Measurements from ENCODE around the gene C8G. TPM values are rescaled to one million over a fixed set of nuclear protein-coding genes. Genes with fewer than 3 reads are reported as not detected.

Gene C8G
- polyA plus RNA-seq, 1 donor from 2014 or later, result not detected

GRCh38 chr9:136939996-136940525, 5.0 kb upstream of the C8G start:
- H3K9me2 ChIP-seq (ENCODE audit: insufficient read depth, low read length), result no peaks in the 10 kb centered on the region
- H3F3A ChIP-seq (ENCODE audit: insufficient read depth, low read length, poor library complexity, severe bottlenecking), result no peaks in the 10 kb centered on the region
- H3K27ac ChIP-seq (ENCODE audit: low read length), result no peak overlapping the region
- TF ChIP-seq RAD21 (conservative IDR thresholded peaks at IDR 0.05), result no peak
- no peak for TF ChIP-seq POLR2AphosphoS5 (IDR thresholded peaks at IDR 0.05)
- TF ChIP-seq REST (IDR thresholded peaks at IDR 0.05; ENCODE audit: borderline replicate concordance), result no peak
- no peak for TF ChIP-seq CTCF (IDR thresholded peaks at IDR 0.05; ENCODE audit: poor library complexity, severe bottlenecking)
- no peak for TF ChIP-seq MXI1 (conservative IDR thresholded peaks at IDR 0.05; ENCODE audit: poor library complexity, severe bottlenecking)
- no peak for TF ChIP-seq EZH2 (IDR thresholded peaks at IDR 0.05; ENCODE audit: borderline replicate concordance, insufficient read depth, low read length, poor library complexity, severe bottlenecking)
- no peak for TF ChIP-seq SMC3 (conservative IDR thresholded peaks at IDR 0.05; ENCODE audit: poor library complexity)
- TF ChIP-seq TAF1 (IDR thresholded peaks at IDR 0.05; ENCODE audit: low read depth), result no peak
- TF ChIP-seq EP300 (conservative IDR thresholded peaks at IDR 0.05; ENCODE audit: poor library complexity, severe bottlenecking), result no peak
- peaks cover 8% of the 10 kb centered on the region for H3K79me2 ChIP-seq (replicated peaks; ENCODE audit: insufficient read depth, low read length)
- no peak overlapping the region for H3K9ac ChIP-seq (ENCODE audit: low read length)
- no peak overlapping the region for H3K4me2 ChIP-seq (ENCODE audit: low read length)
- no peak overlapping the region for H2AFZ ChIP-seq (ENCODE audit: low read depth, low read length)
- no peaks in the 10 kb centered on the region for H4K20me1 ChIP-seq (ENCODE audit: insufficient read depth)
- no peak overlapping the region for H3K4me3 ChIP-seq (ENCODE audit: low read length)
- peaks cover 6% of the 10 kb centered on the region for H3K36me3 ChIP-seq (ENCODE audit: insufficient read depth, low read length)
- H3K9me3 ChIP-seq (ENCODE audit: low read length), result no peaks in the 10 kb centered on the region
- H3K27me3 ChIP-seq (ENCODE audit: insufficient read depth, low read depth, low read length), result no peaks in the 10 kb centered on the region

DNA sequence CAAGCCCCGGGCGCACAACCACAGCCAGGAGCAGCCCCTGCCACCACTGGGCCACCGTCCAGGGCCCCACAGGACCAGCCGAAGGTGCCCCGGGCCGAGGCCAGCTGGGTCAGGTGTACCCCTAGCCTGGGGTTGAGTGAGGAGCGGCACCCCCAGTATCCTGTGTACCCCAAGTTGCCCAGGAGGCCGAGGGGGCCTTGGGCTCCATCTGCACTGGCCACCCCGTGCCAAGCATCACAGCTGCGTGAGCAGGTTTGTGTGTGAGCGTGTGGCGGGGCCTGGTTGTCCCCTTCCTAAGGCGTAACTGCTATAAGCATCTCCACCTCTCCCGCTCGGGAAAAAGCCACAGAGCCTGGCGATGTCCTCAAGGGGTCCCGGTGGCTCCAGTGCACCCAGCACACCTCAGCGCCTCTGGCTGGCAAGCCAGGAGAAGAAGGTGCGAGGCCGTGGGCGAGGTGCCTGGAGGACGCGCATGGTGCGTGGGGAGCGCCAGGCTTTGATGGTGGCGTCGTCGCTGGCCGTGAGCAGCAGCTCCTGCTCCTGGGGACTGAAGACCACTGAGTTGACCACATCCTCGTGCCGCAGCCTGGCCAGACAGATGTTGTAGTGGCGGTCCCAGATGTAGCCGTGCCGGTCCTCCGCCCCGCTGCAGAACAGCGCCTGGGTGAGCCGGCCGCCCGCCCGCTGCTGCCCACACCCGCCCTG, 4.4 kb upstream of the C8G start:
- H3K27me3 ChIP-seq (ENCODE audit: insufficient read depth, low read depth, low read length), result no peaks in the 10 kb centered on the region
- H3F3A ChIP-seq (ENCODE audit: insufficient read depth, low read length, poor library complexity, severe bottlenecking), result no peaks in the 10 kb centered on the region
- peaks cover 6% of the 10 kb centered on the region for H3K36me3 ChIP-seq (ENCODE audit: insufficient read depth, low read length)
- H2AFZ ChIP-seq (ENCODE audit: low read depth, low read length), result no peak overlapping the region
- H3K4me2 ChIP-seq (ENCODE audit: low read length), result no peak overlapping the region
- H3K9me3 ChIP-seq (ENCODE audit: low read length), result no peaks in the 10 kb centered on the region
- no peak overlapping the region for H3K4me3 ChIP-seq (ENCODE audit: low read length)
- H3K27ac ChIP-seq (ENCODE audit: low read length), result no peak overlapping the region
- no peak for TF ChIP-seq SMC3 (conservative IDR thresholded peaks at IDR 0.05; ENCODE audit: poor library complexity)
- no peak for TF ChIP-seq EZH2 (IDR thresholded peaks at IDR 0.05; ENCODE audit: borderline replicate concordance, insufficient read depth, low read length, poor library complexity, severe bottlenecking)
- no peak for TF ChIP-seq MXI1 (conservative IDR thresholded peaks at IDR 0.05; ENCODE audit: poor library complexity, severe bottlenecking)
- TF ChIP-seq POLR2AphosphoS5 (IDR thresholded peaks at IDR 0.05), result no peak
- TF ChIP-seq REST (IDR thresholded peaks at IDR 0.05; ENCODE audit: borderline replicate concordance), result no peak
- TF ChIP-seq RAD21 (conservative IDR thresholded peaks at IDR 0.05), result no peak
- no peak for TF ChIP-seq EP300 (conservative IDR thresholded peaks at IDR 0.05; ENCODE audit: poor library complexity, severe bottlenecking)
- no peak for TF ChIP-seq TAF1 (IDR thresholded peaks at IDR 0.05; ENCODE audit: low read depth)
- no peak for TF ChIP-seq CTCF (IDR thresholded peaks at IDR 0.05; ENCODE audit: poor library complexity, severe bottlenecking)
- peaks cover 8% of the 10 kb centered on the region for H3K79me2 ChIP-seq (replicated peaks; ENCODE audit: insufficient read depth, low read length)
- no peak overlapping the region for H3K9ac ChIP-seq (ENCODE audit: low read length)
- no peaks in the 10 kb centered on the region for H3K9me2 ChIP-seq (ENCODE audit: insufficient read depth, low read length)
- H4K20me1 ChIP-seq (ENCODE audit: insufficient read depth), result no peaks in the 10 kb centered on the region
